ENCODE measurements around the gene MTHFD2L. TPM values are rescaled to one million over a fixed set of nuclear protein-coding genes. Genes with fewer than 3 reads are reported as not detected.
"Not testable (repeated sequence)": the region's sequence is repeated elsewhere in the genome, so short reads cannot be mapped to it uniquely, and the experiment has no call there.

Gene MTHFD2L
- total RNA-seq, 1 donor = 15.0 TPM

DNA sequence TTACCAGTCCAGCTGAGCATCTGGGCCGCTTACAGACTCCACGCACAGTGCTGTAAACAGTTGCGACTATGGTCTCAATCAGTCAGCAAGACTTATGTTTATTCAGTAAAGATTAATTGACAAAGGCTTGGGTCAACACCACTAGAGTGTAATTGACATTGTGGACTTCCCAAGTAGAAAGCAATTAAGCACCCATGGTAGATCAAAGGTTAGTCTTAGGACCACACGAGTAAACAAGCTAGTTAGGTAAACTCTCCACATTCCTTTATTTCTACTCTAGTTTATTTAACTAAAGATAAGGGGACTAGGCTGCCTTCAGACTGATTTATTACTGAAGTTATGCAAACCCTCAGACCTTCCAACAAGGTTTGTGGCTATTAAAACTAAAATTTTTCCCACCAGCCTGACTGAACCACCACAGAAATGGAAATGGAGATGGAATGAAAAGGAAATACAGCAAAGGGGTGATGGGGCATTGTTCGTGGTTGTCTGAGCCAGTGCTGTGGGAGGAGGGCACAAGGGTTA lies 44.2 kb downstream of the MTHFD2L start:
- no peak overlapping the region for H3K4me3 ChIP-seq (ENCODE audit: low read depth, low read length)
- peak; percentile 61 for DNase-seq (ENCODE audit: low read depth)
- no peak for TF ChIP-seq CTCF (IDR thresholded peaks at IDR 0.05; ENCODE audit: insufficient read depth, low read length)

GRCh38 chr4:74203467-74203866 lies 45.5 kb downstream of the MTHFD2L start:
- no peak for TF ChIP-seq CTCF (IDR thresholded peaks at IDR 0.05; ENCODE audit: insufficient read depth, low read length)
- no peak overlapping the region for H3K4me3 ChIP-seq (ENCODE audit: low read depth, low read length)
- DNase-seq (ENCODE audit: low read depth) = no peak

DNA sequence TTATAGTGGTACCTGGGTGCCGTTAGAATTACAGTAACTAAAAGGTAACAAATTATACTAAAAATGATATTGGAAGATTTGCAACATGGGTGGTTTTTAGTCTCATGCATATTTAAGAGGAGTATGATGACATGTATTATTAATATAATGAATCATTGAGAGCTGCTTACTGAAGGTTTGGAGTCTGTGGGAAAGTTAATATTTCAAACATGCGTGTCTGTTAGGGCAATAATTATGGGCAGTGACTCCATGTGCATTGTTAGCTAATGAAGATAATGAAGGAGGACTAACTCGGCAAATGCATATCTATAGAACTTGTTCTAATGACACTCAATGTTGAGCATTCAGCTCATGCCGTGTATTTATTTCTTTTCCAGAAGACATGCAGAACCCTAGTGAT lies 47.1 kb downstream of the MTHFD2L start:
- peak; percentile 24 for DNase-seq (ENCODE audit: low read depth)
- no peak for TF ChIP-seq CTCF (IDR thresholded peaks at IDR 0.05; ENCODE audit: insufficient read depth, low read length)
- no peak overlapping the region for H3K4me3 ChIP-seq (ENCODE audit: low read depth, low read length)

- no peak for DNase-seq (ENCODE audit: low read depth)
- no peak overlapping the region for H3K4me3 ChIP-seq (ENCODE audit: low read depth, low read length)
- TF ChIP-seq CTCF (IDR thresholded peaks at IDR 0.05; ENCODE audit: insufficient read depth, low read length) = no peak
Measured at GRCh38 chr4:74205559-74205958, 47.6 kb downstream of the MTHFD2L start.

DNA sequence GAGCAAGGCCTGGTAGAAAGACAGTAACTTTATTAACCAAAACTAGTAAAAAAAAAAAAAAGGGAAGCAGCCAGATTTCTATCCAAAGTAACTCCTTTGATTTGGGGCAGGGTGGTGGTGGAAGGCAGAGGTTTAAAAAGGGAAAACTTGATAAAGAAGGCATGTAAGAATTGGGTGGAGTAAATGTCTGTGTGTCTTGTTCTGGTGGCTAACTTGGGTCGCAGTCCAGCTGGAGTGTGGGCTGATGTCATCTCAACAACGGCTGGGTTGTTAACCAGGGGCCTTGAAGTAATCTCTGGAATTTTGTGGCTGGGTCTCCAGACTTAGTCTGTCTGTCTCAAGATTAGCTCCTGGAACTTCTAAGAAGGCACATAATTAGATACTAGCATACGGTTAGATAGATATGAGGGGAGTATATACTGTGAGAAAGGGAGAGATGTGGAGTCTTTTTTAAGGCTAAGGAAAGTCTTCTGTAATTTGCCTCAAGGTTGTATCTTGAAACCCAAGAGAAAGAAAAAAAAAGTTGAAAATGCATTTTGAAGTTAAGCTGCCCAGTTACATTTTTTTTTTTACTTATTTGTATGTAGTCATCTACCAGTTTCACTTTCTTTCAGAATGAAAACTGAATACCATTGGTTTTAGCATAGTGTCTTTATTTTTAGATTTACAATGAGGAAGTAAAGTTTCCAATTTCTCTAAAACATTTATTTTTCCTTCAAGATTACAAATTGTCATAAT lies 48.3 kb downstream of the MTHFD2L start:
- TF ChIP-seq CTCF (IDR thresholded peaks at IDR 0.05; ENCODE audit: insufficient read depth, low read length) = no peak
- DNase-seq (ENCODE audit: low read depth) = peak; percentile 89

GRCh38 chr4:74214457-74215159 lies 56.7 kb downstream of the MTHFD2L start:
- not testable (repeated sequence) for H3K4me3 ChIP-seq (ENCODE audit: low read depth, low read length); DNase-seq (ENCODE audit: low read depth)

More for the DNA sequence above, 48.3 kb downstream of the MTHFD2L start:
- peak overlapping the region; percentile 19 for H3K4me3 ChIP-seq (ENCODE audit: low read depth, low read length)

DNA sequence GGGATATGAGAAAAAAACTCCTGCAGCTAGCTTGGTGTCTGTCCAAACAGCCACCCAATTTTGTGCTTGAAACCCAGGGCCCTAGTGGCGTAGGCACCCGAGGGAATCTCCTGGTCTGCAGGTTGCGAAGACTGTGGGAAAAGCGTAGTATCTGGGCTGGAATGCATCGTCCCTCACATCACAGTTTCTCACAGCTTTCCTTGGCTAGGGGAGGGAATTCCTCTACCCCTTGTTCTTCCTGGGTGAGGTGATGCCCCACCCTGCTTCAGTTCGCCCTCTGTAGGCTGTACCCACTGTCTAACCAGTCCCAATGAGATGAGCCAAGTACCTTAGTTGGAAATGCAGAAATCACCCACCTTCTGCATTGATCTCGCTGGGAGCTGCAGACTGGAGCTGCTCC lies 57.3 kb downstream of the MTHFD2L start:
- DNase-seq (ENCODE audit: low read depth); H3K4me3 ChIP-seq (ENCODE audit: low read depth, low read length): not testable (repeated sequence)
